ENCODE results near the gene PCDHB10.
"Not testable (repeated sequence)": the region's sequence is repeated elsewhere in the genome, so short reads cannot be mapped to it uniquely, and the experiment has no call there.

PCDHB10 gene

GRCh38 chr5:141192110-141192725 lies at the start of gene PCDHB10:
TSS of gene PCDHB10 (plus strand) at chr5:141192353. CDS start at chr5:141192553, 200 bp downstream.
- ATAC-seq (ENCODE audit: low read depth) (no peak), DNase-seq (ENCODE audit: low spot score in 2 of 2) (no peak)
- peaks cover 11% of the 10 kb centered on the region for H3K9me3 Mint-ChIP-seq
- peaks cover 3% of the 10 kb centered on the region for H3K36me3 Mint-ChIP-seq
- peaks cover 8% of the 10 kb centered on the region for H3K27me3 Mint-ChIP-seq
- no peak within 1 kb of the TSS for H3K27ac Mint-ChIP-seq
- H3K4me1 Mint-ChIP-seq = peaks cover 4% of the 10 kb centered on the region
- no peak within 1 kb of the TSS for H3K4me3 Mint-ChIP-seq

- DNase-seq (ENCODE audit: low spot score in 2 of 2) (no peak), ATAC-seq (ENCODE audit: low read depth) (no peak)
- Mint-ChIP-seq H3K27ac (no peak within 1 kb of the TSS), H3K27me3 (no peaks in the 10 kb centered on the region), H3K4me1 (peaks cover 2% of the 10 kb centered on the region), H3K36me3 (peaks cover 3% of the 10 kb centered on the region), H3K9me3 (peaks cover 1% of the 10 kb centered on the region), H3K4me3 (no peak within 1 kb of the TSS)
Observed at GRCh38 chr5:141149812-141150211, 42.3 kb upstream of the PCDHB10 start, which contains the start of gene PCDHB6. TSS of gene PCDHB6 (plus strand) at chr5:141150057. CDS start at chr5:141150258, 201 bp downstream.

GRCh38 chr5:141150224-141150992 lies 41.7 kb upstream of the PCDHB10 start:
- no peak for ATAC-seq (ENCODE audit: low read depth)
- H3K27ac Mint-ChIP-seq = no peak overlapping the region
- H3K36me3 Mint-ChIP-seq = peaks cover 3% of the 10 kb centered on the region
- no peak for DNase-seq (ENCODE audit: low spot score in 2 of 2)
- peaks cover 1% of the 10 kb centered on the region for H3K9me3 Mint-ChIP-seq
- peaks cover 2% of the 10 kb centered on the region for H3K4me1 Mint-ChIP-seq
- no peaks in the 10 kb centered on the region for H3K27me3 Mint-ChIP-seq
- H3K4me3 Mint-ChIP-seq = no peak overlapping the region

GRCh38 chr5:141150993-141151325 lies 41.2 kb upstream of the PCDHB10 start:
- no peaks in the 10 kb centered on the region for H3K27me3 Mint-ChIP-seq
- peaks cover 1% of the 10 kb centered on the region for H3K9me3 Mint-ChIP-seq
- H3K36me3 Mint-ChIP-seq = peaks cover 3% of the 10 kb centered on the region

GRCh38 chr5:141151632-141152031 lies 40.5 kb upstream of the PCDHB10 start:
- H3K27ac Mint-ChIP-seq; H3K4me1 Mint-ChIP-seq; H3K9me3 Mint-ChIP-seq; H3K36me3 Mint-ChIP-seq; H3K4me3 Mint-ChIP-seq; H3K27me3 Mint-ChIP-seq; ATAC-seq (ENCODE audit: low read depth); DNase-seq (ENCODE audit: low spot score in 2 of 2): not testable (repeated sequence)

More at GRCh38 chr5:141150993-141151325, 41.2 kb upstream of the PCDHB10 start:
- Mint-ChIP-seq H3K27ac (no peak overlapping the region), H3K4me1 (peaks cover 2% of the 10 kb centered on the region), H3K4me3 (no peak overlapping the region)
- DNase-seq (ENCODE audit: low spot score in 2 of 2) (no peak), ATAC-seq (ENCODE audit: low read depth) (no peak)

GRCh38 chr5:141152096-141152495 lies 40.1 kb upstream of the PCDHB10 start:
- not testable (repeated sequence) for H3K27me3 Mint-ChIP-seq; ATAC-seq (ENCODE audit: low read depth); H3K36me3 Mint-ChIP-seq; H3K4me3 Mint-ChIP-seq; DNase-seq (ENCODE audit: low spot score in 2 of 2); H3K27ac Mint-ChIP-seq; H3K9me3 Mint-ChIP-seq; H3K4me1 Mint-ChIP-seq

GRCh38 chr5:141155540-141156374 lies 36.4 kb upstream of the PCDHB10 start:
- DNase-seq (ENCODE audit: low spot score in 2 of 2) (no peak), ATAC-seq (ENCODE audit: low read depth) (no peak)
- peaks cover 1% of the 10 kb centered on the region for H3K36me3 Mint-ChIP-seq
- peaks cover 1% of the 10 kb centered on the region for H3K27me3 Mint-ChIP-seq
- no peak overlapping the region for H3K27ac Mint-ChIP-seq
- H3K4me3 Mint-ChIP-seq = no peak overlapping the region
- H3K4me1 Mint-ChIP-seq = no peaks in the 10 kb centered on the region
- peaks cover 3% of the 10 kb centered on the region for H3K9me3 Mint-ChIP-seq

- not testable (repeated sequence) for H3K27me3 Mint-ChIP-seq; DNase-seq (ENCODE audit: low spot score in 2 of 2); H3K4me3 Mint-ChIP-seq; H3K36me3 Mint-ChIP-seq; H3K4me1 Mint-ChIP-seq; ATAC-seq (ENCODE audit: low read depth); H3K9me3 Mint-ChIP-seq; H3K27ac Mint-ChIP-seq
Observed at GRCh38 chr5:141157356-141157755, 34.8 kb upstream of the PCDHB10 start.

GRCh38 chr5:141157901-141158300 lies 34.3 kb upstream of the PCDHB10 start:
- H3K27me3 Mint-ChIP-seq; H3K36me3 Mint-ChIP-seq; ATAC-seq (ENCODE audit: low read depth); DNase-seq (ENCODE audit: low spot score in 2 of 2); H3K4me3 Mint-ChIP-seq; H3K27ac Mint-ChIP-seq; H3K4me1 Mint-ChIP-seq; H3K9me3 Mint-ChIP-seq: not testable (repeated sequence)

GRCh38 chr5:141172381-141173204 lies 19.6 kb upstream of the PCDHB10 start, which contains the start of gene PCDHB7:
TSS of gene PCDHB7 (plus strand) at chr5:141172644. CDS start at chr5:141172836, 192 bp downstream.
- peaks cover 4% of the 10 kb centered on the region for H3K9me3 Mint-ChIP-seq
- peaks cover 3% of the 10 kb centered on the region for H3K4me1 Mint-ChIP-seq
- H3K4me3 Mint-ChIP-seq = no peak within 1 kb of the TSS
- H3K27me3 Mint-ChIP-seq = peaks cover 6% of the 10 kb centered on the region
- H3K36me3 Mint-ChIP-seq = peaks cover 2% of the 10 kb centered on the region
- H3K27ac Mint-ChIP-seq = peak within 1 kb of the TSS; percentile 3
- DNase-seq (ENCODE audit: low spot score in 2 of 2) (no peak), ATAC-seq (ENCODE audit: low read depth) (no peak)

- H3K36me3 Mint-ChIP-seq; H3K27me3 Mint-ChIP-seq; H3K27ac Mint-ChIP-seq; H3K9me3 Mint-ChIP-seq; DNase-seq (ENCODE audit: low spot score in 2 of 2); ATAC-seq (ENCODE audit: low read depth); H3K4me1 Mint-ChIP-seq; H3K4me3 Mint-ChIP-seq: not testable (repeated sequence)
Observed at GRCh38 chr5:141174291-141175104, 17.7 kb upstream of the PCDHB10 start.

- H3K4me1 Mint-ChIP-seq = peaks cover 3% of the 10 kb centered on the region
- DNase-seq (ENCODE audit: low spot score in 2 of 2) (no peak), ATAC-seq (ENCODE audit: low read depth) (no peak)
- H3K36me3 Mint-ChIP-seq = no peaks in the 10 kb centered on the region
- peaks cover 2% of the 10 kb centered on the region for H3K27me3 Mint-ChIP-seq
- no peak overlapping the region for H3K27ac Mint-ChIP-seq
- H3K9me3 Mint-ChIP-seq = peaks cover 3% of the 10 kb centered on the region
- no peak overlapping the region for H3K4me3 Mint-ChIP-seq
Observed at GRCh38 chr5:141175933-141176332, 16.2 kb upstream of the PCDHB10 start.

Data from memory B cell (primary cell).